Measurements from ENCODE around the gene AGBL4.

Gene AGBL4

DNA sequence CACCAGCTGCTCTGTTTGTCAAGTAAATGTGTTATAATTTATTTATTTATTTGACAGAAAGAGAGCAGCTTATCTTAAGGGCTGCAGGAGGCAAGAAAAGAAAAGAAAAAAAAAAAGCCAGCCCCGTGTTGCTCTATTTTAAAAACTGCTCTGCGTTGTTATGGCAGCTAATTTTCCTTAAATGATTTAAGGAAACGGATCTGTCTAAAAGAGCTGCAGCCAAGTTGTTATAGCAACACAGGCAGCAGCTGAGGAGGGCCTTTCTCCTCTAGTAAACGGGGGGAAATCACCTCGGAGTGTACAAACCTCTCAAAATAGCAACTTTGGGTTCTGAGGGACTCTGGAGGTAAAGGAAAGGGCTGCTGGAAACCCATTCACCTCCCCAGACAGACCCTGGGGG is 1396.3 kb downstream of the AGBL4 start:
- no peaks in the 10 kb centered on the region for H3K36me3 ChIP-seq
- H3K27me3 ChIP-seq (ENCODE audit: insufficient read depth, low read depth, severe bottlenecking) = no peaks in the 10 kb centered on the region
- no peak for DNase-seq
- H3K4me3 ChIP-seq (ENCODE audit: low read depth, low read length) = no peak overlapping the region
- no peak overlapping the region for H3K27ac ChIP-seq
- H3K9me3 ChIP-seq (ENCODE audit: severe bottlenecking) = no peaks in the 10 kb centered on the region
- TF ChIP-seq, protein P1, sequence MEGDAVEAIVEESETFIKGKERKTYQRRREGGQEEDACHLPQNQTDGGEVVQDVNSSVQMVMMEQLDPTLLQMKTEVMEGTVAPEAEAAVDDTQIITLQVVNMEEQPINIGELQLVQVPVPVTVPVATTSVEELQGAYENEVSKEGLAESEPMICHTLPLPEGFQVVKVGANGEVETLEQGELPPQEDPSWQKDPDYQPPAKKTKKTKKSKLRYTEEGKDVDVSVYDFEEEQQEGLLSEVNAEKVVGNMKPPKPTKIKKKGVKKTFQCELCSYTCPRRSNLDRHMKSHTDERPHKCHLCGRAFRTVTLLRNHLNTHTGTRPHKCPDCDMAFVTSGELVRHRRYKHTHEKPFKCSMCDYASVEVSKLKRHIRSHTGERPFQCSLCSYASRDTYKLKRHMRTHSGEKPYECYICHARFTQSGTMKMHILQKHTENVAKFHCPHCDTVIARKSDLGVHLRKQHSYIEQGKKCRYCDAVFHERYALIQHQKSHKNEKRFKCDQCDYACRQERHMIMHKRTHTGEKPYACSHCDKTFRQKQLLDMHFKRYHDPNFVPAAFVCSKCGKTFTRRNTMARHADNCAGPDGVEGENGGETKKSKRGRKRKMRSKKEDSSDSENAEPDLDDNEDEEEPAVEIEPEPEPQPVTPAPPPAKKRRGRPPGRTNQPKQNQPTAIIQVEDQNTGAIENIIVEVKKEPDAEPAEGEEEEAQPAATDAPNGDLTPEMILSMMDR (IDR thresholded peaks at IDR 0.05; ENCODE audit: low read depth, low read length) = no peak

DNA sequence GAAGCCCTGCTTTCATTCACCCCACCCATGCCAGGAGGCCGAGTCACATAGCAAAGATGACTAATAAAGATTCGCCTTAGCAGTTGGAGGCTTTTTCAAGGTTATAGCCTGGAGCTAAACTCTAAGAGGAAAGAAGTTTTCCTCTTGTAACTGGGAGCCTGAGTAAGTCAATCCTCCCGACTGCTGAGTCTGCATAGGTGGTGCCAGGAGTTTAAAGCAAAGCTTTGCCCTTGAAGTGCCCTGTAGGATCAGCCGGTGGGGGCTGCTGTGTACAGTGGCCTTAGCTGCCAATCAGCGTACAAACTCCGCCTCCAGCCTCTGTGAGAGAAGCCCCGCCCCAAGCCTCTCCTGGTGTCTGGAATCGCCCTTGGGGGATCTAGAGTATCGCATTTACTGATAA is 1404.2 kb downstream of the AGBL4 start:
- Histone ChIP-seq H3K27ac (no peak overlapping the region), H3K4me3 (ENCODE audit: low read depth, low read length) (no peak overlapping the region), H3K36me3 (no peaks in the 10 kb centered on the region), H3K9me3 (ENCODE audit: severe bottlenecking) (no peaks in the 10 kb centered on the region), H3K27me3 (ENCODE audit: insufficient read depth, low read depth, severe bottlenecking) (no peaks in the 10 kb centered on the region)
- TF ChIP-seq, protein P1 (IDR thresholded peaks at IDR 0.05; ENCODE audit: low read depth, low read length) = no peak
- DNase-seq = peak; percentile 80

DNA sequence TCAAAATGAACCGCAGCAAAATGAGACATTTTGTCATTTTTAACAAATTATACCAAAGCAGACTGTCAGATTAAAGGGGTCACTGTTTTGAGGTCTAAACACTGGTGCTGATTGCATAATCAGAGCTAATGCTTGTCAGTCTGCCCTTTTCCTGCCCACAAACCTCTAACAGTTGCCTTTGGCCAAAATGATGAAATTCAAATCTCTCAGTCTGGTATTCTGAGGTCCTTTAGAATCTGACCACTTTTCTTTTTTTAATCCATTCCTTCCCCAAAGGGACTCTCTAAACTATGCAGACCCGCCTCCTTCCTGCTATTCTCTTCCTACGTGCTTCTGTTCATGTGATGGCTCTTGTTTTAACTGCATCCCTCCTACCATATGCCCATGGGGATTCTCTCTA is 1406.5 kb downstream of the AGBL4 start:
- TF ChIP-seq, protein P1 (IDR thresholded peaks at IDR 0.05; ENCODE audit: low read depth, low read length) = no peak
- no peaks in the 10 kb centered on the region for H3K9me3 ChIP-seq (ENCODE audit: severe bottlenecking)
- H3K27ac ChIP-seq = no peak overlapping the region
- no peaks in the 10 kb centered on the region for H3K36me3 ChIP-seq
- H3K27me3 ChIP-seq (ENCODE audit: insufficient read depth, low read depth, severe bottlenecking) = no peaks in the 10 kb centered on the region
- H3K4me3 ChIP-seq (ENCODE audit: low read depth, low read length) = no peak overlapping the region
- DNase-seq = no peak

DNA sequence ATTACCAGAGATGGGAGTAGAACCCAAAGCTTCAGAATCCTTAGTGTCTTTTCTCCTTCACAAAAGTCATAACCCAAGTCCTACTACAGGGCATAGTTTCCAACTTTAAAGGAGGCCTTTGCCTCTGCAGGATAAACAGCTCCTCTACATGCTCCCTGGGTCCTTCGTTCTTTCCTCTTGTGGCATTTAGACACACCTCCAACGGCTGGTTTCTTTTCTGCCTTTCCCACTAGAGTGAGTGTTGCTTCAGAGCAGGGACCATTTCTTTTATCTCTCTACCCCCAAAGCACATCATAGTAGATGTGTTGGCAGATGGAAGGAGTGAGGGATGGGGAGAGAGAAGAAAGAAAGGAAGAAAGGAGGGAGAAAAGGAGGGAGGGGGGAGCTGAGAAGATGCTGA is 1407.0 kb downstream of the AGBL4 start:
- Histone ChIP-seq H3K36me3 (no peaks in the 10 kb centered on the region), H3K4me3 (ENCODE audit: low read depth, low read length) (no peak overlapping the region), H3K27me3 (ENCODE audit: insufficient read depth, low read depth, severe bottlenecking) (no peaks in the 10 kb centered on the region), H3K27ac (no peak overlapping the region), H3K9me3 (ENCODE audit: severe bottlenecking) (no peaks in the 10 kb centered on the region)
- DNase-seq = no peak
- TF ChIP-seq, protein P1 (IDR thresholded peaks at IDR 0.05; ENCODE audit: low read depth, low read length) = no peak

DNA sequence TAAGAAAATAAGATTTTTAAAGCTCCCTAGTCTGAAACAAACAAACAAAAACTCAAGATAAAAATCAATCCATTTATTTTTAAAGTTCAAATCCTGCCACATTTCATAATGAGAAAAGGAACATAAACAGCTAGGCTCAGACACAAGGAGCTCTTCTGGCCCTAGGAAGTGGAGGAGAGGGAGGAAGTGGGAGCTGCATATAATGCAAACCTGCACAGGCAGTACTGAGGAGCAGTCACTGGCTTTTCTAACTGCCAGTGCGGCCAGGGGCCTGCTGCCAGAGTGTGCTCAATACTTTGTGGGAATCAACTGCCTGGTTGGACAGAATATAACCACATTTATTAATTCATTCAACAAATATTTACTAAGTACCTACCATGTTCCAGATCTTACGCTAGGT is 1411.9 kb downstream of the AGBL4 start:
- H3K4me3 ChIP-seq (ENCODE audit: low read depth, low read length) = no peak overlapping the region
- H3K27ac ChIP-seq = no peak overlapping the region; the same call in 1 of the 2 replicates
- peak; percentile 16 for DNase-seq
- no peaks in the 10 kb centered on the region for H3K9me3 ChIP-seq (ENCODE audit: severe bottlenecking)
- H3K27me3 ChIP-seq (ENCODE audit: insufficient read depth, low read depth, severe bottlenecking) = no peaks in the 10 kb centered on the region
- TF ChIP-seq, protein P1 (IDR thresholded peaks at IDR 0.05; ENCODE audit: low read depth, low read length) = no peak
- H3K36me3 ChIP-seq = no peaks in the 10 kb centered on the region
